Sigmoid colon (tissue), 3 donors: ENCODE measurements around the gene NUPR1.

Source experiments
- POLR2A ChIP-seq, 2 donors: fragments of 450-650 bp; IDR thresholded peaks; one replicate each; pipeline ENCODE4 v1.6.1; 2016; ENCODE audit warnings: antibody characterized with exemption in 2 of 2, mild to moderate bottlenecking in 2 of 2, moderate library complexity in 2 of 2
- TF ChIP-seq, protein P1 (sequence below), 4 experiments: fragments of 450-650 bp in 3 of 4; fragments of 200-600 bp in 1 of 4; IDR thresholded peaks; one replicate each; pipeline ENCODE4 v1.5.1; 2016 to 2019; ENCODE audit warnings: antibody characterized with exemption in 4 of 4, mild to moderate bottlenecking in 3 of 4, moderate library complexity in 2 of 4

DNA sequence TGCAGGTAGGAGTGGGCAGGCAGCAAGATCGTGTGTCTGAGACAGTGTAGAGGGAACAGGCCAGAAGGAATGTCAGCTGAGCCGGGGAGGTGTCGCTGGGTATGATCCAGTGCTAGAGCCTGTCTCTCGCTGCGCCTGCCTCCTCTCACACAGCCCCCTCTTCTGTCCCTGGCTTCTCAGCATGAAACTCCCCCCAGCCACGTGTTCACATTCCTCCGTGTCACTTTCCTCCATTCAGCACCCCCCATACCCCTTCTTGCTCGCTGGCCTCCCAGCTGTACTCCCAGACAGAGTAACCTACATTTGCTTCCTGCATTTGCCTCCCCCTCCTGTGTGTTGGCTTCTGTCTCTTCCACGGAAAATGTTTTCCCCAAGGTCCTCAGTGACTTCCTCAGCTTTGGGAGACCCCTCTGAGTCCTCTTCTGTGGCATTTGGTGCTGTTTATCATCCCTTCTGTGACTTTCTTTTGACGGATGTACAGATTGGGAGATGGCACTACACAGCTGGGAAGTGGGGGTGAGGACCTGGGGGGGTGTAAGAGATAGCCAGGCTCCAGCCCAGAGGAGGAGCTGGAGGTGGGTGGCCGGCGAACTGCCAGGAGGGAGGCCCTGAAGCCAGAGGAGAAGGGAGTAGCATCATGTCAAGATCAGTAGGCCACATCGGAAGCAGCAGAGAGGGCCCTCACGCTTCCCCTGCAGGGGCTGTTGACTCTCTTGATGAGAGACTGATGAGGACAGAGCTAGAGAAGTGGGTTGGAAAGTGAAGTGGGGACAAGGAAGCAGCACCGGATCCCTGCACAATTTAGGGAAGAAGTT lies 34.1 kb upstream of the NUPR1 start:
- TF ChIP-seq, protein P1, sequence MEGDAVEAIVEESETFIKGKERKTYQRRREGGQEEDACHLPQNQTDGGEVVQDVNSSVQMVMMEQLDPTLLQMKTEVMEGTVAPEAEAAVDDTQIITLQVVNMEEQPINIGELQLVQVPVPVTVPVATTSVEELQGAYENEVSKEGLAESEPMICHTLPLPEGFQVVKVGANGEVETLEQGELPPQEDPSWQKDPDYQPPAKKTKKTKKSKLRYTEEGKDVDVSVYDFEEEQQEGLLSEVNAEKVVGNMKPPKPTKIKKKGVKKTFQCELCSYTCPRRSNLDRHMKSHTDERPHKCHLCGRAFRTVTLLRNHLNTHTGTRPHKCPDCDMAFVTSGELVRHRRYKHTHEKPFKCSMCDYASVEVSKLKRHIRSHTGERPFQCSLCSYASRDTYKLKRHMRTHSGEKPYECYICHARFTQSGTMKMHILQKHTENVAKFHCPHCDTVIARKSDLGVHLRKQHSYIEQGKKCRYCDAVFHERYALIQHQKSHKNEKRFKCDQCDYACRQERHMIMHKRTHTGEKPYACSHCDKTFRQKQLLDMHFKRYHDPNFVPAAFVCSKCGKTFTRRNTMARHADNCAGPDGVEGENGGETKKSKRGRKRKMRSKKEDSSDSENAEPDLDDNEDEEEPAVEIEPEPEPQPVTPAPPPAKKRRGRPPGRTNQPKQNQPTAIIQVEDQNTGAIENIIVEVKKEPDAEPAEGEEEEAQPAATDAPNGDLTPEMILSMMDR (IDR thresholded peaks at IDR 0.05) = no peak
- TF ChIP-seq POLR2A (IDR thresholded peaks at IDR 0.05) = no peak
